GM12891 (cell line): ENCODE results near the gene LSM12.

ENCODE experiments used
- POLR2A ChIP-seq: IDR thresholded peaks from 2 replicates; pipeline ENCODE4 v1.6.1; 2011; ENCODE audit warnings: low read depth, low read length, control low read depth
- POLR2AphosphoS5 ChIP-seq: IDR thresholded peaks from 2 replicates; pipeline ENCODE4 v1.6.1; 2011; ENCODE audit warnings: low read depth, low read length, control low read depth
- POU2F2 ChIP-seq: IDR thresholded peaks from 2 replicates; pipeline ENCODE4 v1.6.1; 2011; ENCODE audit warnings: low read depth, mild to moderate bottlenecking, control low read depth, low read length, moderate library complexity
- SPI1 ChIP-seq: IDR thresholded peaks from 2 replicates; pipeline ENCODE4 v1.6.1; 2011; ENCODE audit warnings: low read depth, low read length, control low read depth

- TF ChIP-seq POLR2AphosphoS5 = no peak
- TF ChIP-seq SPI1 = no peak
- no peak for TF ChIP-seq POLR2A
- no peak for TF ChIP-seq POU2F2
Observed at GRCh38 chr17:44067545-44067940, 1.1 kb upstream of the LSM12 start.
